ENCODE results near the gene TGFBRAP1. TPM values are rescaled to one million over a fixed set of nuclear protein-coding genes. Genes with fewer than 3 reads are reported as not detected.

Gene TGFBRAP1
- total RNA-seq, 1 experiment from 2014 or later, result 24.8 TPM

DNA sequence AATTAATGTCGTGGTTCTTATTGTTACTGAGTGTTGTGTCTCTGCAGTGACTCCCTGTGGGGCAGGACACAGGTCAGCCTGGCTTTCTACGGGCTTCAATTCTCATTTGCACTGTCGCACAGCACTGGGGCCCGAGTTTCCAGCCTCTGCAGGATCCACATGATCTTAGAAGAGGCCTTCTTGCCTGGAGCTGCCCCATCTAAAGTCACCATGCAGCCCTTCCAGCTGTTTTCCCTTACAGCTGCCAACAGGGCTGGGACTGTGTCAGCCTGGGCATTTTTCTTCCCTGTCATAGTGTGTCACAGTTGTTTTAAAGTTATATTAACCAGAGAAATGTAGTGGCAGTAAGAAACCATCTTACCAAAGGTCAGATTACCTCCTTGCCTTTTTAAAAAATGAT lies 42.3 kb upstream of the TGFBRAP1 start:
- Histone ChIP-seq H3K36me3 (ENCODE audit: insufficient read depth, low read length, poor library complexity, severe bottlenecking) (no peaks in the 10 kb centered on the region), H3K4me1 (ENCODE audit: insufficient read depth, low read length, poor library complexity, severe bottlenecking) (no peaks in the 10 kb centered on the region), H3K27me3 (replicated peaks; ENCODE audit: insufficient read depth, low read depth, low read length, poor library complexity) (no peaks in the 10 kb centered on the region), H3K4me3 (ENCODE audit: low read depth, low read length, poor library complexity, severe bottlenecking) (no peak overlapping the region), H3K27ac (ENCODE audit: low read depth, low read length, poor library complexity, severe bottlenecking) (no peak overlapping the region), H3K9me3 (ENCODE audit: low read depth, low read length, poor library complexity, severe bottlenecking) (no peaks in the 10 kb centered on the region)
- intact Hi-C loops (cut with micrococcal nuclease; ENCODE audit: unreplicated experiment), result loop anchor here (2.0 kb wide), 1 partner anchor 1171 kb away; no protein-coding TSS in a partner anchor
- BruUV-seq (replicated peaks), result no TSS peak
- no peak for TF ChIP-seq EZH2 (IDR thresholded peaks at IDR 0.05; ENCODE audit: borderline replicate concordance, low read depth, low read length, poor library complexity, severe bottlenecking)
- TF ChIP-seq, protein P1, sequence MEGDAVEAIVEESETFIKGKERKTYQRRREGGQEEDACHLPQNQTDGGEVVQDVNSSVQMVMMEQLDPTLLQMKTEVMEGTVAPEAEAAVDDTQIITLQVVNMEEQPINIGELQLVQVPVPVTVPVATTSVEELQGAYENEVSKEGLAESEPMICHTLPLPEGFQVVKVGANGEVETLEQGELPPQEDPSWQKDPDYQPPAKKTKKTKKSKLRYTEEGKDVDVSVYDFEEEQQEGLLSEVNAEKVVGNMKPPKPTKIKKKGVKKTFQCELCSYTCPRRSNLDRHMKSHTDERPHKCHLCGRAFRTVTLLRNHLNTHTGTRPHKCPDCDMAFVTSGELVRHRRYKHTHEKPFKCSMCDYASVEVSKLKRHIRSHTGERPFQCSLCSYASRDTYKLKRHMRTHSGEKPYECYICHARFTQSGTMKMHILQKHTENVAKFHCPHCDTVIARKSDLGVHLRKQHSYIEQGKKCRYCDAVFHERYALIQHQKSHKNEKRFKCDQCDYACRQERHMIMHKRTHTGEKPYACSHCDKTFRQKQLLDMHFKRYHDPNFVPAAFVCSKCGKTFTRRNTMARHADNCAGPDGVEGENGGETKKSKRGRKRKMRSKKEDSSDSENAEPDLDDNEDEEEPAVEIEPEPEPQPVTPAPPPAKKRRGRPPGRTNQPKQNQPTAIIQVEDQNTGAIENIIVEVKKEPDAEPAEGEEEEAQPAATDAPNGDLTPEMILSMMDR (conservative IDR thresholded peaks at IDR 0.05; ENCODE audit: low read depth, low read length), result no peak
- ChIA-PET CTCF (no interaction called here), POLR2A (ENCODE audit: low non-redundant PET) (no interaction called here)
- no peak for DNase-seq (ENCODE audit: low spot score)

DNA sequence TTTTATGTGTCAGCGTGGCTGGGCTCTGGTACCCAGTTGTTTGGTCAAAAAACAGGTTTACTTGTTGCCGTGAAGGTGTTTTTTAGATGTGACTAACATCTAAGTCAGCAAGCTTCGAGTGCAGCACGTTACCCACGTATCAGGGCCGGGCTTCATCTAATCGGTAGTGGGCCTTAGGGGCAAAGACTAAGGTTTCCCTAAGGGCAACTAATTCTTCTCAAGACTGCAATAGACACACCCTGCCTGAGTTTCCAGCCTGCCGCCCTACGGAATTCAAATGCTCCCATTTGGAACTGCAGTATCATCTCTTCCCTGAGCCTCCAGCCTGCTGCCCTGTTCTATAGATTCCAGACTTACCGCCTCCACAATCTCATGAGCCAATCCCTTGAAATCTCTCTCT lies 41.6 kb upstream of the TGFBRAP1 start:
- no peaks in the 10 kb centered on the region for H3K4me1 ChIP-seq (ENCODE audit: insufficient read depth, low read length, poor library complexity, severe bottlenecking)
- H3K27me3 ChIP-seq (replicated peaks; ENCODE audit: insufficient read depth, low read depth, low read length, poor library complexity), result no peaks in the 10 kb centered on the region
- CTCF ChIA-PET, result no interaction called here
- no peak for TF ChIP-seq EZH2 (IDR thresholded peaks at IDR 0.05; ENCODE audit: borderline replicate concordance, low read depth, low read length, poor library complexity, severe bottlenecking)
- TF ChIP-seq, protein P1 (conservative IDR thresholded peaks at IDR 0.05; ENCODE audit: low read depth, low read length), result no peak
- H3K27ac ChIP-seq (ENCODE audit: low read depth, low read length, poor library complexity, severe bottlenecking), result no peak overlapping the region
- BruUV-seq (replicated peaks), result no TSS peak
- no peak for DNase-seq (ENCODE audit: low spot score)
- H3K9me3 ChIP-seq (ENCODE audit: low read depth, low read length, poor library complexity, severe bottlenecking), result no peaks in the 10 kb centered on the region
- H3K4me3 ChIP-seq (ENCODE audit: low read depth, low read length, poor library complexity, severe bottlenecking), result no peak overlapping the region
- intact Hi-C loops (cut with micrococcal nuclease; ENCODE audit: unreplicated experiment), result loop anchor here (2.0 kb wide), 1 partner anchor 1172 kb away; no protein-coding TSS in a partner anchor
- H3K36me3 ChIP-seq (ENCODE audit: insufficient read depth, low read length, poor library complexity, severe bottlenecking), result no peaks in the 10 kb centered on the region
- POLR2A ChIA-PET (ENCODE audit: low non-redundant PET), result no interaction called here

DNA sequence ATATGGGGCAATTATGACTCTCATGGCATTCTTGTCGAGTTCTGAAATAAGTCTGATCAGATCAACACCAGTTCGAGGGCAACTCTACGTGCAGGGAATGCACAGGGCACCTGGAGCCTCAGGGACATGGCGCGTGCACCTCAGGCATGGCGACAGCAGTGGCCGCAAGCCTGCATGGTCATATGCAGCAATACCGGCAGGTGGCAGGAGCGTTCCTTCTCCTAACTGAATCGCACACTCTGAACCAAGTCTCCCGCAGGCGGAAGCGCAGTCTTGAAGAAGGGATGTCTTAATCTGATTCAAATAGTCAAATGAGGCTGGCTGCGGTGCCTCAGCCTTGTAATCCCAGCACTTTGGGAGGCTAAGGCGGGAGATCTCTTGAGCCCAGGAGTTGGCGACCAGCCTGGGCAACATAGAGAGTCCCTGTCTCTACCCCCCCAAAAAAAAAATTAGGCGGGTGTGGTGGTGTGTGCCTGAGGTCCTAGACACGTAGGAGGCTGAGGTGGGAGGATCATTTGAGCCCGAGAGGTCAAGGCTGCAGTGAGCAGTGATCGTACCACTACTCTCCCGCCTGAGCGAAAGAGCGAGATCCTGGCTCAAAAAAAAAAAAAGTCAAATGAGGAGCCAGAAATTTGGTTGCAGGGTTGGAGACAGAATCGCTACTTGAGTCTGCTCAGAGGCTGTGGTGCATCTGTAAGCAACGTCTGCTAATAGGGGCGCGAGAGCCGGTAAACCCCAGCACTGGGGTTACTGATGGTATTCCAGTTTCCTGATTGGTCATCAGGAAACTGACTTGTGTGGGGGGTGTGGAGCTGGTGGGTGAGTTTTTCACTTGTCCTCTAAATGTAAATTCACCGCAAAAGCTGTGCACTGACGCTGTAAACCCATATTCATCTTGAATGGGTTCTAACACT lies 40.5 kb upstream of the TGFBRAP1 start:
- intact Hi-C loops (cut with micrococcal nuclease; ENCODE audit: unreplicated experiment), result loop anchor here (1.0 to 10.0 kb wide), 4 partner anchors 151 to 1173 kb away; no protein-coding TSS in a partner anchor
- no peak overlapping the region for H3K27ac ChIP-seq (ENCODE audit: low read depth, low read length, poor library complexity, severe bottlenecking)

More for the DNA sequence above, 40.5 kb upstream of the TGFBRAP1 start:
- no peak overlapping the region for H3K4me3 ChIP-seq (ENCODE audit: low read depth, low read length, poor library complexity, severe bottlenecking)
- POLR2A ChIA-PET (ENCODE audit: low non-redundant PET), result no interaction called here
- CTCF ChIA-PET, result no interaction called here
- DNase-seq (ENCODE audit: low spot score), result peak; percentile 91
- no peaks in the 10 kb centered on the region for H3K4me1 ChIP-seq (ENCODE audit: insufficient read depth, low read length, poor library complexity, severe bottlenecking)
- no TSS peak for BruUV-seq (replicated peaks)
- TF ChIP-seq, protein P1 (conservative IDR thresholded peaks at IDR 0.05; ENCODE audit: low read depth, low read length), result peak; percentile 86
- TF ChIP-seq EZH2 (IDR thresholded peaks at IDR 0.05; ENCODE audit: borderline replicate concordance, low read depth, low read length, poor library complexity, severe bottlenecking), result no peak
- no peaks in the 10 kb centered on the region for H3K36me3 ChIP-seq (ENCODE audit: insufficient read depth, low read length, poor library complexity, severe bottlenecking)
- H3K9me3 ChIP-seq (ENCODE audit: low read depth, low read length, poor library complexity, severe bottlenecking), result no peaks in the 10 kb centered on the region
- H3K27me3 ChIP-seq (replicated peaks; ENCODE audit: insufficient read depth, low read depth, low read length, poor library complexity), result no peaks in the 10 kb centered on the region
